ENCODE measurements around the gene TP73. TPM values are rescaled to one million over a fixed set of nuclear protein-coding genes. Genes with fewer than 3 reads are reported as not detected.

The TP73 gene
- total and polyA plus RNA-seq, 2 experiments from 2014 or later: not detected

DNA sequence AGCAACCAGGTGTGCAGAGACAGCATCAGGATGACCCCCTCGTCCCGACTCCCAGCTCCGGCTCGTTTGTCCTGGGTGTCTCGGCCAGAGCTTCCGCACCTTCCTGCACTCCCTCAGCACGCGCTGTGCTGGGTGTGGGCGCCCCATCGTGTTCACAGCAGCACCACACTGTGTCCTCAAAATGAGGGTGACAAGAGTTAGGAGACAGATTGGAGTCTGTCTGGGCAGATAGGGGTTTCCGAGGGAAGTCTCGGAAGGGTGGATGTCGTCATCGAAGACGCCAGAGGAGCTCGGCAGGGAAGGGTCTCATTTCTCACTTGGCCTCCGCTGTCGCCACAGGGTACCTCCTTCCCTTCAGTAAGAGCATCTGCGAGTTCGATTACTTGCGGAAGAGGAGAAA lies 104.1 kb downstream of the TP73 start:
- peaks cover 6% of the 10 kb centered on the region; the same call in 1 of the 2 replicates for H3K27me3 ChIP-seq (replicated peaks; ENCODE audit: insufficient read depth)
- no peak overlapping the region for H2AFZ ChIP-seq
- no peak overlapping the region for H3K27ac ChIP-seq
- no peaks in the 10 kb centered on the region for H3K4me1 ChIP-seq (ENCODE audit: insufficient read depth)
- no peaks in the 10 kb centered on the region for H4K20me1 ChIP-seq (ENCODE audit: insufficient read depth)
- no peak for TF ChIP-seq EZH2 (IDR thresholded peaks at IDR 0.05; ENCODE audit: insufficient read depth, poor library complexity, severe bottlenecking)
- TF ChIP-seq EZH2phosphoT487 (IDR thresholded peaks at IDR 0.05; ENCODE audit: insufficient read depth, low read depth): no peak
- no peak overlapping the region for H3K4me2 ChIP-seq (ENCODE audit: unreplicated experiment)
- no peaks in the 10 kb centered on the region for H3K9me2 ChIP-seq (ENCODE audit: insufficient read depth)
- in situ Hi-C loops (cut with MboI): no loop called here
- no peaks in the 10 kb centered on the region for H3F3A ChIP-seq (ENCODE audit: insufficient read depth)
- no peak overlapping the region for H3K4me3 ChIP-seq
- H3K79me2 ChIP-seq (ENCODE audit: insufficient read depth): no peaks in the 10 kb centered on the region
- no peaks in the 10 kb centered on the region for H3K9me3 ChIP-seq (ENCODE audit: low read depth)
- 77 to 78% methylated on average over 21 of the region's 21 CpGs for WGBS, 2 experiments (ENCODE audit: low coverage in 1 of 2, low lambda C conversion rate in 2 of 2, missing lambda C conversion rate in 2 of 2)
- no peak overlapping the region for H3K9ac ChIP-seq
- no peak for DNase-seq
- H3K36me3 ChIP-seq (ENCODE audit: low read depth): no peaks in the 10 kb centered on the region

DNA sequence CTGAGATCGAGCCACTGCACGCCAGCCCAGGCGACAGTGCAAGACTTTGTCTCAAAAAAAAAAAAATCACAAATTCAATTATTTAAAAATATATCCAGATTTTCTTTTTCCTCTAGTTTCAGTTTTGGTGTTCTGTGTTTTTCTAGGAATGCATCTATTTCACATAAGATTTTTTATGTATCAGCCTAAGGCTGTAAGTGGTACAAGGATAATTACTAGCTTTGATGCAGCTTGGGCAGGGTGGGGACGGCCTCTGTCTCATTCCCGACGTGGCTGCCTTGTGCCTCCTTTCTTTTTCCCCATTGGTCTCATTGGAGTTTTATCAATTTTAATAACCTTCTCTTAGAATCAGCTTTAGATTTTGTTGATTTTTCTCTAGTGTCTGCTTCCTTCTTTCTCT lies 106.8 kb downstream of the TP73 start:
- Histone ChIP-seq H3F3A (ENCODE audit: insufficient read depth) (no peaks in the 10 kb centered on the region), H3K4me1 (ENCODE audit: insufficient read depth) (no peaks in the 10 kb centered on the region), H3K27ac (no peak overlapping the region), H3K4me2 (ENCODE audit: unreplicated experiment) (no peak overlapping the region), H2AFZ (no peak overlapping the region), H3K9me2 (ENCODE audit: insufficient read depth) (no peaks in the 10 kb centered on the region), H3K27me3 (replicated peaks; ENCODE audit: insufficient read depth) (no peaks in the 10 kb centered on the region), H3K36me3 (ENCODE audit: low read depth) (no peaks in the 10 kb centered on the region), H3K4me3 (no peak overlapping the region), H3K79me2 (ENCODE audit: insufficient read depth) (no peaks in the 10 kb centered on the region), H3K9me3 (ENCODE audit: low read depth) (no peaks in the 10 kb centered on the region), H3K9ac (no peak overlapping the region), H4K20me1 (ENCODE audit: insufficient read depth) (no peaks in the 10 kb centered on the region)
- no peak for TF ChIP-seq EZH2phosphoT487 (IDR thresholded peaks at IDR 0.05; ENCODE audit: insufficient read depth, low read depth)
- no peak for TF ChIP-seq EZH2 (IDR thresholded peaks at IDR 0.05; ENCODE audit: insufficient read depth, poor library complexity, severe bottlenecking)
- DNase-seq: no peak
- in situ Hi-C loops (cut with MboI): no loop called here
- WGBS, 2 experiments (ENCODE audit: low coverage in 1 of 2, low lambda C conversion rate in 2 of 2, missing lambda C conversion rate in 2 of 2): 42 to 54% methylated on average over 6 of the region's 6 CpGs

DNA sequence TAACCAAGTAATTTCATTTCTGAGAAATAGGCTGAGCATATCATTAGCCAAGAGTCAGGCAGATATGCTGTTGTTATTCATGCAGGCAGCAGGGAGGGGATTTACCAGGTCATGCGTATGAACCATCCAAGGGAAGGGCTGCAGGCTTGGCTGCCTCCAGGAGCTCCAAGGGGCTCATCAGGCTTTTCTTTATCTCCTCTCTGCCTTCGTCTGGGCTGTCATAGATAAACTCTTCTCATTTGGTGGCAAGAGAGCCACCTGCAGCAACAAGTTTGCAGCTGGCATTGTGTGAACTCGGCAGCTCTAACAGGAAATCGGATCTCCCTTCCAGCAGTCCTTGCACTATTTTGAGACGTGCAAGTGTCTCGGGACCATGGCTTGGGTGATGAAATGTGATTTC lies 107.5 kb downstream of the TP73 start:
- no peak for DNase-seq
- no peaks in the 10 kb centered on the region for H3F3A ChIP-seq (ENCODE audit: insufficient read depth)
- no peaks in the 10 kb centered on the region for H3K27me3 ChIP-seq (replicated peaks; ENCODE audit: insufficient read depth)
- H3K4me3 ChIP-seq: no peak overlapping the region
- no peak overlapping the region for H3K4me2 ChIP-seq (ENCODE audit: unreplicated experiment)
- H3K27ac ChIP-seq: no peak overlapping the region
- no peak overlapping the region for H2AFZ ChIP-seq
- H4K20me1 ChIP-seq (ENCODE audit: insufficient read depth): no peaks in the 10 kb centered on the region
- H3K4me1 ChIP-seq (ENCODE audit: insufficient read depth): no peaks in the 10 kb centered on the region
- H3K9ac ChIP-seq: no peak overlapping the region
- WGBS, 2 experiments (ENCODE audit: low coverage in 1 of 2, low lambda C conversion rate in 2 of 2, missing lambda C conversion rate in 2 of 2): 32 to 46% methylated on average over 6 of the region's 6 CpGs
- no peaks in the 10 kb centered on the region for H3K79me2 ChIP-seq (ENCODE audit: insufficient read depth)
- TF ChIP-seq EZH2phosphoT487 (IDR thresholded peaks at IDR 0.05; ENCODE audit: insufficient read depth, low read depth) (no peak), EZH2 (IDR thresholded peaks at IDR 0.05; ENCODE audit: insufficient read depth, poor library complexity, severe bottlenecking) (no peak)
- no peaks in the 10 kb centered on the region for H3K36me3 ChIP-seq (ENCODE audit: low read depth)
- no peaks in the 10 kb centered on the region for H3K9me2 ChIP-seq (ENCODE audit: insufficient read depth)
- no peaks in the 10 kb centered on the region for H3K9me3 ChIP-seq (ENCODE audit: low read depth)
- in situ Hi-C loops (cut with MboI): no loop called here

DNA sequence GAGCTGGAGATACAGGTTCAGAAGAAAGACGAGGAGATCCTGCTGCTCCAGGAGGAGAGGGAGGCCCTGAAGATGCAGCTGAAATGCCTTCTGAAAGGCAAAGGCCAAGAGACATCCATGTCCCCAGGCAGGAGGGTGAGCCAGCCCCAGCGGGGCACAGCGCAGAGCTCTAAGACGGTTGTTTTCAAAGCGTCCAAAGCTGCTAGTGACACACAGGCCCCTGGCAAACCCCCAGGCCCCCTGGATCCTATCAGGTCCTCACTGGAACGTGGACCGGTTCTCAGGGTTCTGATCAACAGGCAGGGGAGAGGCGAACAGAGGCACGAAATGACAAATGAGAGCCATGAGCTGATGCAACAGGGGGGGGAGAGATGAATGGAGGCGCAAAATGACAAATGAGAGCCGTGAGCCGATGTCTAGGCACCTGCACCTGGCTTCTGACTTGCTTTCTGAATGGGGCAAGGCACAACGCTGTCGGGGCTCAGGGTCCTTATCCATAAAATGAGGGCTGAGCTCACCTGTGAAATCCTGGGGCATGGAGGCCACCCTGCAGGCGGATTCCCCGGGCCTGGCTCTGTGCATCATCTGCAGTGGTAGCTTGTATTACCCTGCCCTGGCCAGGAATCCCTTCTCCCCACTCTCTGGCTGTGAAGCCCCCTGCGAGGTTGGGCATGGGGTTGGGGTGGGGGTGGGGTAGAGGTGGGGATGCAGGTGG lies 109.1 kb downstream of the TP73 start:
- TF ChIP-seq EZH2phosphoT487 (IDR thresholded peaks at IDR 0.05; ENCODE audit: insufficient read depth, low read depth) (no peak), EZH2 (IDR thresholded peaks at IDR 0.05; ENCODE audit: insufficient read depth, poor library complexity, severe bottlenecking) (no peak)
- no peak overlapping the region for H2AFZ ChIP-seq
- H3K9ac ChIP-seq: no peak overlapping the region
- H3K4me2 ChIP-seq (ENCODE audit: unreplicated experiment): no peak overlapping the region
- no peaks in the 10 kb centered on the region for H4K20me1 ChIP-seq (ENCODE audit: insufficient read depth)
- no peaks in the 10 kb centered on the region for H3K79me2 ChIP-seq (ENCODE audit: insufficient read depth)
- in situ Hi-C loops (cut with MboI): no loop called here
- DNase-seq: no peak
- no peaks in the 10 kb centered on the region for H3K9me2 ChIP-seq (ENCODE audit: insufficient read depth)
- no peaks in the 10 kb centered on the region for H3F3A ChIP-seq (ENCODE audit: insufficient read depth)
- H3K4me1 ChIP-seq (ENCODE audit: insufficient read depth): no peaks in the 10 kb centered on the region
- H3K9me3 ChIP-seq (ENCODE audit: low read depth): no peaks in the 10 kb centered on the region
- H3K36me3 ChIP-seq (ENCODE audit: low read depth): no peaks in the 10 kb centered on the region
- WGBS, 2 experiments (ENCODE audit: low coverage in 1 of 2, low lambda C conversion rate in 2 of 2, missing lambda C conversion rate in 2 of 2): 54 to 62% methylated on average over 16 to 17 of the region's 17 CpGs
- no peak overlapping the region for H3K4me3 ChIP-seq
- H3K27me3 ChIP-seq (replicated peaks; ENCODE audit: insufficient read depth): peaks cover 10% of the 10 kb centered on the region; the same call in 1 of the 2 replicates
- H3K27ac ChIP-seq: no peak overlapping the region

Measured in GM23248 (cell line).